ENCODE data around the gene HAGHL. TPM values are rescaled to one million over a fixed set of nuclear protein-coding genes. Genes with fewer than 3 reads are reported as not detected.

The HAGHL gene
- polyA plus RNA-seq, 1 experiment = 7.0 TPM

DNA sequence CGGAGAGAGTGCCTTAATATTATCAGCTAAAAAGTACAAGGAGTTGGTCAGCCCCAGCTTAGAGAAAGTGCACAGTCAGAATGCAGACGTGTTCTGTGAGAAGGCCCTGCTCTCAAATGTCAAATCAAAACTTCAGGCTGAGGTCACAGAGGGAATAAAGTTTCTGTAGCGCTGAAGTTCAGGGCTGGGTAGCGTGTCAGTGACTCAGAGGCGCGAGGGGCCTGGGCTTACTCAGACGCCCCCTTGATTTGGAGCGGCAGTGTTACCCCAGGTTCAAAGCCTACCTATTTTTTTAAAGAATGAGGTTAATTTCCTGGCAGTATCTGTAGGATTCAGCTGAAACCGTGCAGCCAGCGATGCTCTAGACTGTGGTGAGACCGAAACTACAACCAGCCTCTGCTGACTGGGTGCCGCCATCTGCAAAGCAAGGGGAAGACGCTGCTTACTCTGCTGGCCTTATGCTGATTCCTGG lies 9.1 kb downstream of the HAGHL start:
- ChIA-PET CTCF (interaction anchor here (1.3 to 1.8 kb wide), 2 partner anchors 24 to 68 kb away, joined by 3 to 6 read pairs; no protein-coding TSS in a partner anchor), POLR2A (no interaction called here)
- Histone ChIP-seq H3K27me3 (ENCODE audit: control insufficient read depth, insufficient read depth, low read length) (no peaks in the 10 kb centered on the region), H3K36me3 (ENCODE audit: control insufficient read depth, insufficient read depth, low read length) (peaks cover 22% of the 10 kb centered on the region), H3K4me3 (ENCODE audit: low read depth, low read length) (no peak overlapping the region)
- TF ChIP-seq CTCF (IDR thresholded peaks at IDR 0.05; ENCODE audit: insufficient read depth, low read depth, low read length) = no peak
- DNase-seq (ENCODE audit: low read depth) = no peak

- no peak for TF ChIP-seq CTCF (IDR thresholded peaks at IDR 0.05; ENCODE audit: insufficient read depth, low read depth, low read length)
- Histone ChIP-seq H3K27me3 (ENCODE audit: control insufficient read depth, insufficient read depth, low read length) (no peaks in the 10 kb centered on the region), H3K4me3 (ENCODE audit: low read depth, low read length) (no peak overlapping the region), H3K36me3 (ENCODE audit: control insufficient read depth, insufficient read depth, low read length) (peaks cover 21% of the 10 kb centered on the region)
- ChIA-PET POLR2A (no interaction called here), CTCF (interaction anchor here (0.9 to 1.8 kb wide), 4 partner anchors 21 to 320 kb away, joined by 3 to 6 read pairs (median 3); no protein-coding TSS in a partner anchor)
- DNase-seq (ENCODE audit: low read depth) = no peak
These were observed 10.1 kb downstream of the HAGHL start for GRCh38 chr16:736936-737481.

DNA sequence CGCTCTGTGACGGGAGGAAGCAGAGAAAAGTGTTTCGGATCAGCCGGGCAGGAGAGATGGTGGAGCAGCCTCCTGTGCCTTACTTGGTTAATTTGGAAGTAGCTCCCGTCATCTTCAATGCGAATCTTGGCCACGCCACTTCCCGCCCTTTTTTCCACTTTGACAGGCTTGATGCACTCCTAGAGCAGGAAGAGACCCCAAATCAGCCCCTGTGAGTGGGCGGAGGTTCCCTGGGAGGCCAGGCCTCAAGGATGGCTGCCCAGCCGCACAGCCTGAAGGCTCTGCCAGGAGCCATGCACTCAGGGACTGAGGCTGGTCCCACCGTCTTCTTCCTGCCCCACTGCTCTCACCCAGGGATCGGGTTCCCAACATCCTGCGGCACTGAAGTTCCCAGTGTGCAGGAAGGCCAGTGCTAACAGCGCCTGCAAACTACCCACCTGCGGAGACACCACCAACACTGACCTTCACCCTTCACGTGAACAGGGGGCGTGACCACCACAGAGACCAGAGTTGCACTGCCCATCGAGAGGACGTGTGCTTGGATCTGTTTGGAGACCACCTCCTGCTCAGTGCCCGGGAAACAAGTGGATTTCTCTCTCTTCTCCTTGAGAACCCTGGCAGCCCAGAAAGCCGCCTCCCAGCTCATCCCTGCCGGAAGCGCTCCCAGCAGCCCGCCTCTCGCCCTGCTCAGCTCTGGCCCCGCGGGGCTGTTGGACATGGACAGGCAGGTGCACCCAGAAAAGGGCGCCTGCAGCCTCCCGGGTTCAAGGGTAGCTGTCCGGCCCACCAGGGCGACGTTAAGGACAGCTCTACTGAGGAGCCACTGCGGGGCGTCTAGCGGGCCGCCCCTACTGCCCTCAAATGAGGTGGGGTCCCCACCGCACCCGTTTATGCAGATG lies 12.9 kb downstream of the HAGHL start:
- Histone ChIP-seq H3K36me3 (ENCODE audit: control insufficient read depth, insufficient read depth, low read length) (peaks cover 6% of the 10 kb centered on the region), H3K4me3 (ENCODE audit: low read depth, low read length) (peak overlapping the region; percentile 95), H3K27me3 (ENCODE audit: control insufficient read depth, insufficient read depth, low read length) (no peaks in the 10 kb centered on the region)
- DNase-seq (ENCODE audit: low read depth) = no peak
- ChIA-PET CTCF (interaction anchor here (0.8 to 3.2 kb wide), 10 partner anchors 10 to 247 kb away, joined by 3 to 14 read pairs (median 3); partner anchors contain the start of gene STUB1), POLR2A (no interaction called here)
- TF ChIP-seq CTCF (IDR thresholded peaks at IDR 0.05; ENCODE audit: insufficient read depth, low read depth, low read length) = no peak

GRCh38 chr16:740459-740763 lies 13.5 kb downstream of the HAGHL start:
- CTCF ChIA-PET = interaction anchor here (0.8 to 3.2 kb wide), 10 partner anchors 9 to 246 kb away, joined by 3 to 14 read pairs (median 4); partner anchors contain the start of gene STUB1
- POLR2A ChIA-PET = no interaction called here
- peaks cover 3% of the 10 kb centered on the region for H3K36me3 ChIP-seq (ENCODE audit: control insufficient read depth, insufficient read depth, low read length)
- H3K4me3 ChIP-seq (ENCODE audit: low read depth, low read length) = peak overlapping the region; percentile 95
- no peak for TF ChIP-seq CTCF (IDR thresholded peaks at IDR 0.05; ENCODE audit: insufficient read depth, low read depth, low read length)
- H3K27me3 ChIP-seq (ENCODE audit: control insufficient read depth, insufficient read depth, low read length) = no peaks in the 10 kb centered on the region
- DNase-seq (ENCODE audit: low read depth) = no peak

Data from BJ (cell line).